K562 (cell line): ENCODE data around the gene CD4. TPM values are rescaled to one million over a fixed set of nuclear protein-coding genes. Genes with fewer than 3 reads are reported as not detected.

Experiments
- ETV1 ChIP-seq: fragments of 450-650 bp; conservative IDR thresholded peaks from 2 replicates; pipeline ENCODE4 v1.6.1; 2016; ENCODE audit warnings: missing genetic modification characterization, control low read depth, low read depth, missing compliant biosample characterization
- ETV5 ChIP-seq: sonication (generic); formaldehyde crosslinking; IDR thresholded peaks from 2 replicates; pipeline ENCODE4 v1.4.0; 2020; ENCODE audit warnings: low read depth, mild to moderate bottlenecking, missing genetic modification reagents
- HOXB6 ChIP-seq: fragments of 250-450 bp; sonication (Bioruptor Pico); IDR thresholded peaks from 2 replicates; pipeline ENCODE4 v1.5.1; 2022; ENCODE audit warnings: mild to moderate bottlenecking, borderline replicate concordance
- KDM1A ChIP-seq, 2 experiments: fragments of 450-650 bp; IDR thresholded peaks; 2 replicates each; pipeline ENCODE4 v1.6.1; 2016; ENCODE audit warnings: mild to moderate bottlenecking in 2 of 2
- SMAD2 ChIP-seq: fragments of 150-350 bp; IDR thresholded peaks from 2 replicates; pipeline ENCODE4 v1.6.1; 2014; ENCODE audit warnings: low read depth, mild to moderate bottlenecking, low read length
- ZC3H8 ChIP-seq: fragments of 450-650 bp; IDR thresholded peaks from 2 replicates; pipeline ENCODE4 v1.6.1; 2017
- ZNF253 ChIP-seq: fragments of 250-450 bp; sonication (Bioruptor Pico); conservative IDR thresholded peaks from 2 replicates; pipeline ENCODE4 v1.6.1; 2021; ENCODE audit warnings: mild to moderate bottlenecking
- polyA plus RNA-seq, 8 experiments: library from polyadenylated mRNA; depleted of rRNA in 4 of 8; stranded (reverse) in 5 of 8; unstranded in 3 of 8; fragments of >200 nt; fragmentation: Nextera tagmentation in 2 of 8; fragmentation: Illumina TruSeq in 1 of 8; extraction: Ambion mirVana in 2 of 8; extraction: Trizol in 1 of 8; gene quantifications; 2 replicates each; pipeline versions ENCODE4 v1.2.1 to v1.2.3, GENCODE V29; 2011 to 2014; ENCODE audit warnings: inconsistent platforms in 1 of 8, missing spikeins in 1 of 8
- total RNA-seq, 7 experiments: library from RNA; depleted of rRNA in 6 of 7; stranded (reverse); fragments of >200 nt in 6 of 7; fragmentation: Illumina TruSeq in 2 of 7; extraction: Trizol in 2 of 7; gene quantifications; 2 replicates each; pipeline versions ENCODE4 v1.2.1 to v1.2.3, GENCODE V29; 2011 to 2021; ENCODE audit warnings: low replicate concordance in 1 of 7
- TF ChIP-seq, protein P1 (sequence below): sonication (generic); formaldehyde crosslinking; IDR thresholded peaks from 2 replicates; pipeline ENCODE4 v1.8.1; 2023; ENCODE audit warnings: mild to moderate bottlenecking, missing genetic modification reagents
- TF ChIP-seq, protein P2 (sequence below), 3 experiments: fragments of 200-800 bp in 1 of 3; fragments of 250-450 bp in 1 of 3; fragments of 450-650 bp in 1 of 3; sonication (Bioruptor Pico) in 1 of 3; sonication (Bioruptor generic) in 1 of 3; formaldehyde crosslinking in 1 of 3; IDR thresholded peaks; 2 replicates each; pipeline versions ENCODE4 v1.6.1 to v1.8.0; 2016 to 2022; ENCODE audit warnings: mild to moderate bottlenecking in 2 of 3, missing genetic modification characterization in 2 of 3, missing compliant biosample characterization in 1 of 3, moderate library complexity in 1 of 3
- TF ChIP-seq, protein P3 (sequence below): IDR thresholded peaks from 3 replicates; pipeline ENCODE4 v1.6.1; 2011; ENCODE audit warnings: borderline replicate concordance, mild to moderate bottlenecking; ENCODE audit not compliant: insufficient read length, insufficient read depth
- TF ChIP-seq, protein P4 (sequence below): fragments of 250-450 bp; sonication (Bioruptor Pico); IDR thresholded peaks from 2 replicates; pipeline ENCODE4 v1.4.0; 2020

The CD4 gene
- total and polyA plus RNA-seq, 9 of the 15 experiments (the other 6 are each of a cell fraction or from before 2014, with no cell fraction given), result 0.06 to 0.27 (median 0.09) TPM; not detected in 5

DNA sequence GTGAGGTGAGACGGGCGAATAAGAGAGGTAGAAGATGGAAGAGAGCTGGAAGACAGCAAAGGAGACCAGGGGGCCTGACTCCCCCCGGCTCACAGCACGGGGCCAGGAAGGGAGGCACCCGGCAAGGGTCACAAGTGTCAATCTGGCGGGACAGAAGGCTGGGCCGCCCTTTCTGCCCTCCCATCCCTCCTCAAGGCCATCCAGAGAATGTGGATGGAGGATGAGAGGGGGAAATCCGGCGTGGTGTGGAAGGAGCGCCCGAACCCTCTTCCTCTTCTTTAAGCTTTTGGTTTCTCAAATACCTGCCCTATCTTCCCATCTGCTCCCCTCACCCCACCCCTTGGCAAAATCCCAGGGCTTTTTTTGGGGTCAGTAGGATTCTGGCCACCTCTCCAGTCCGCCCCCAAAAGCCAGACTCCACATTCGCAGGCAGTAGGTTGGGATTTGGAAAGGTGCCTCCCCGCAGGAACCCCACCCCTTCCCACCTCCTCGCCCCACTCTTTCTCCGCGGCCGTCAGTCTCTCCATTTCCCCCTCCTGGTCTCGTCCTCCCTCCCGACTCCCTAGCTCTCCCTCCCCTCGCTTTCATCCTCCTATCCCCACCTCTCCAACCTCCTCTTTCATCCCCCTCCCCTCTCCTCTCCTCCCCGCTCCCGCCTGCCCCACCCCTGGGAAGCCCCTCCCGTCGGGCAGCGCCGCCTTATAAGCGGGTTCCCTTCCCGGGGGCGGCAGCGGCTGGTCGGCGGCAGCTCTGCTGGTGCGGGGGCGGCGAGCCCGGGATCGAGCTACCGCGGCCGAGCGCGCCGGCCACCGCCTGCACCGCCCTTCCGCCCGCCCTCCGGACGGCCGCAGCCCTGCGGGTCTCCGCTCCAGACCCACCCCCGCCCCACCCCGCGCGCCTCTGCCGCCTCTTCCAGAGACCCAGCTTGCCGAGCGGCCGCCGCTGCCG, 23.4 kb upstream of the CD4 start, which contains the start of gene PTMS (continued):
- TF ChIP-seq, protein P1, sequence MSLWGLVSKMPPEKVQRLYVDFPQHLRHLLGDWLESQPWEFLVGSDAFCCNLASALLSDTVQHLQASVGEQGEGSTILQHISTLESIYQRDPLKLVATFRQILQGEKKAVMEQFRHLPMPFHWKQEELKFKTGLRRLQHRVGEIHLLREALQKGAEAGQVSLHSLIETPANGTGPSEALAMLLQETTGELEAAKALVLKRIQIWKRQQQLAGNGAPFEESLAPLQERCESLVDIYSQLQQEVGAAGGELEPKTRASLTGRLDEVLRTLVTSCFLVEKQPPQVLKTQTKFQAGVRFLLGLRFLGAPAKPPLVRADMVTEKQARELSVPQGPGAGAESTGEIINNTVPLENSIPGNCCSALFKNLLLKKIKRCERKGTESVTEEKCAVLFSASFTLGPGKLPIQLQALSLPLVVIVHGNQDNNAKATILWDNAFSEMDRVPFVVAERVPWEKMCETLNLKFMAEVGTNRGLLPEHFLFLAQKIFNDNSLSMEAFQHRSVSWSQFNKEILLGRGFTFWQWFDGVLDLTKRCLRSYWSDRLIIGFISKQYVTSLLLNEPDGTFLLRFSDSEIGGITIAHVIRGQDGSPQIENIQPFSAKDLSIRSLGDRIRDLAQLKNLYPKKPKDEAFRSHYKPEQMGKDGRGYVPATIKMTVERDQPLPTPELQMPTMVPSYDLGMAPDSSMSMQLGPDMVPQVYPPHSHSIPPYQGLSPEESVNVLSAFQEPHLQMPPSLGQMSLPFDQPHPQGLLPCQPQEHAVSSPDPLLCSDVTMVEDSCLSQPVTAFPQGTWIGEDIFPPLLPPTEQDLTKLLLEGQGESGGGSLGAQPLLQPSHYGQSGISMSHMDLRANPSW (CRISPR knock-in tag), result no peak
- TF ChIP-seq, protein P2, sequence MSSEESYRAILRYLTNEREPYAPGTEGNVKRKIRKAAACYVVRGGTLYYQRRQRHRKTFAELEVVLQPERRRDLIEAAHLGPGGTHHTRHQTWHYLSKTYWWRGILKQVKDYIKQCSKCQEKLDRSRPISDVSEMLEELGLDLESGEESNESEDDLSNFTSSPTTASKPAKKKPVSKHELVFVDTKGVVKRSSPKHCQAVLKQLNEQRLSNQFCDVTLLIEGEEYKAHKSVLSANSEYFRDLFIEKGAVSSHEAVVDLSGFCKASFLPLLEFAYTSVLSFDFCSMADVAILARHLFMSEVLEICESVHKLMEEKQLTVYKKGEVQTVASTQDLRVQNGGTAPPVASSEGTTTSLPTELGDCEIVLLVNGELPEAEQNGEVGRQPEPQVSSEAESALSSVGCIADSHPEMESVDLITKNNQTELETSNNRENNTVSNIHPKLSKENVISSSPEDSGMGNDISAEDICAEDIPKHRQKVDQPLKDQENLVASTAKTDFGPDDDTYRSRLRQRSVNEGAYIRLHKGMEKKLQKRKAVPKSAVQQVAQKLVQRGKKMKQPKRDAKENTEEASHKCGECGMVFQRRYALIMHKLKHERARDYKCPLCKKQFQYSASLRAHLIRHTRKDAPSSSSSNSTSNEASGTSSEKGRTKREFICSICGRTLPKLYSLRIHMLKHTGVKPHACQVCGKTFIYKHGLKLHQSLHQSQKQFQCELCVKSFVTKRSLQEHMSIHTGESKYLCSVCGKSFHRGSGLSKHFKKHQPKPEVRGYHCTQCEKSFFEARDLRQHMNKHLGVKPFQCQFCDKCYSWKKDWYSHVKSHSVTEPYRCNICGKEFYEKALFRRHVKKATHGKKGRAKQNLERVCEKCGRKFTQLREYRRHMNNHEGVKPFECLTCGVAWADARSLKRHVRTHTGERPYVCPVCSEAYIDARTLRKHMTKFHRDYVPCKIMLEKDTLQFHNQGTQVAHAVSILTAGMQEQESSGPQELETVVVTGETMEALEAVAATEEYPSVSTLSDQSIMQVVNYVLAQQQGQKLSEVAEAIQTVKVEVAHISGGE (CRISPR knock-in tag; IDR thresholded peaks at IDR 0.05), result no peak
- no peak for TF ChIP-seq ETV1 (tag)
- no peak for TF ChIP-seq HOXB6 (CRISPR knock-in tag)
- TF ChIP-seq ZC3H8, result no peak
- TF ChIP-seq, protein P3, sequence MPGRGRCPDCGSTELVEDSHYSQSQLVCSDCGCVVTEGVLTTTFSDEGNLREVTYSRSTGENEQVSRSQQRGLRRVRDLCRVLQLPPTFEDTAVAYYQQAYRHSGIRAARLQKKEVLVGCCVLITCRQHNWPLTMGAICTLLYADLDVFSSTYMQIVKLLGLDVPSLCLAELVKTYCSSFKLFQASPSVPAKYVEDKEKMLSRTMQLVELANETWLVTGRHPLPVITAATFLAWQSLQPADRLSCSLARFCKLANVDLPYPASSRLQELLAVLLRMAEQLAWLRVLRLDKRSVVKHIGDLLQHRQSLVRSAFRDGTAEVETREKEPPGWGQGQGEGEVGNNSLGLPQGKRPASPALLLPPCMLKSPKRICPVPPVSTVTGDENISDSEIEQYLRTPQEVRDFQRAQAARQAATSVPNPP, result no peak
- no peak for TF ChIP-seq KDM1A (IDR thresholded peaks at IDR 0.05)
- TF ChIP-seq ETV5 (CRISPR knock-in tag), result no peak
- no peak for TF ChIP-seq SMAD2
- TF ChIP-seq ZNF253 (CRISPR knock-in tag), result no peak
- TF ChIP-seq, protein P4, sequence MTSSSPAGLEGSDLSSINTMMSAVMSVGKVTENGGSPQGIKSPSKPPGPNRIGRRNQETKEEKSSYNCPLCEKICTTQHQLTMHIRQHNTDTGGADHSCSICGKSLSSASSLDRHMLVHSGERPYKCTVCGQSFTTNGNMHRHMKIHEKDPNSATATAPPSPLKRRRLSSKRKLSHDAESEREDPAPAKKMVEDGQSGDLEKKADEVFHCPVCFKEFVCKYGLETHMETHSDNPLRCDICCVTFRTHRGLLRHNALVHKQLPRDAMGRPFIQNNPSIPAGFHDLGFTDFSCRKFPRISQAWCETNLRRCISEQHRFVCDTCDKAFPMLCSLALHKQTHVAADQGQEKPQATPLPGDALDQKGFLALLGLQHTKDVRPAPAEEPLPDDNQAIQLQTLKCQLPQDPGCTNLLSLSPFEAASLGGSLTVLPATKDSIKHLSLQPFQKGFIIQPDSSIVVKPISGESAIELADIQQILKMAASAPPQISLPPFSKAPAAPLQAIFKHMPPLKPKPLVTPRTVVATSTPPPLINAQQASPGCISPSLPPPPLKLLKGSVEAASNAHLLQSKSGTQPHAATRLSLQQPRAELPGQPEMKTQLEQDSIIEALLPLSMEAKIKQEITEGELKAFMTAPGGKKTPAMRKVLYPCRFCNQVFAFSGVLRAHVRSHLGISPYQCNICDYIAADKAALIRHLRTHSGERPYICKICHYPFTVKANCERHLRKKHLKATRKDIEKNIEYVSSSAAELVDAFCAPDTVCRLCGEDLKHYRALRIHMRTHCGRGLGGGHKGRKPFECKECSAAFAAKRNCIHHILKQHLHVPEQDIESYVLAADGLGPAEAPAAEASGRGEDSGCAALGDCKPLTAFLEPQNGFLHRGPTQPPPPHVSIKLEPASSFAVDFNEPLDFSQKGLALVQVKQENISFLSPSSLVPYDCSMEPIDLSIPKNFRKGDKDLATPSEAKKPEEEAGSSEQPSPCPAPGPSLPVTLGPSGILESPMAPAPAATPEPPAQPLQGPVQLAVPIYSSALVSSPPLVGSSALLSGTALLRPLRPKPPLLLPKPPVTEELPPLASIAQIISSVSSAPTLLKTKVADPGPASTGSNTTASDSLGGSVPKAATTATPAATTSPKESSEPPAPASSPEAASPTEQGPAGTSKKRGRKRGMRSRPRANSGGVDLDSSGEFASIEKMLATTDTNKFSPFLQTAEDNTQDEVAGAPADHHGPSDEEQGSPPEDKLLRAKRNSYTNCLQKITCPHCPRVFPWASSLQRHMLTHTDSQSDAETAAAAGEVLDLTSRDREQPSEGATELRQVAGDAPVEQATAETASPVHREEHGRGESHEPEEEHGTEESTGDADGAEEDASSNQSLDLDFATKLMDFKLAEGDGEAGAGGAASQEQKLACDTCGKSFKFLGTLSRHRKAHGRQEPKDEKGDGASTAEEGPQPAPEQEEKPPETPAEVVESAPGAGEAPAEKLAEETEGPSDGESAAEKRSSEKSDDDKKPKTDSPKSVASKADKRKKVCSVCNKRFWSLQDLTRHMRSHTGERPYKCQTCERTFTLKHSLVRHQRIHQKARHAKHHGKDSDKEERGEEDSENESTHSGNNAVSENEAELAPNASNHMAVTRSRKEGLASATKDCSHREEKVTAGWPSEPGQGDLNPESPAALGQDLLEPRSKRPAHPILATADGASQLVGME (CRISPR knock-in tag), result no peak
